GM23248 (cell line): ENCODE data around the gene WWC1. TPM values are rescaled to one million over a fixed set of nuclear protein-coding genes. Genes with fewer than 3 reads are reported as not detected.
"Not testable (repeated sequence)": the region's sequence is repeated elsewhere in the genome, so short reads cannot be mapped to it uniquely, and the experiment has no call there.

ENCODE experiments used
- DNase-seq: peaks from one replicate; pipeline ENCODE4 v3.0.0-alpha.2; 2015
- H2AFZ ChIP-seq: fragments of 200-600 bp; sonication (generic); 2 replicates; pipeline ENCODE4 v1.6.1; 2016; ENCODE audit warnings: antibody characterized with exemption
- H3F3A ChIP-seq: fragments of 200-600 bp; sonication (generic); 2 replicates; pipeline ENCODE4 v1.6.1; 2016; ENCODE audit warnings: mild to moderate bottlenecking, antibody characterized with exemption, mixed run types; ENCODE audit not compliant: insufficient read depth
- H3K27ac ChIP-seq: fragments of 200-600 bp; sonication (generic); 2 replicates; pipeline ENCODE4 v1.5.1; 2016; ENCODE audit warnings: mild to moderate bottlenecking
- H3K27me3 ChIP-seq: fragments of 200-600 bp; sonication (generic); replicated peaks from 2 replicates; pipeline ENCODE4 v1.6.1; 2016; ENCODE audit warnings: mild to moderate bottlenecking; ENCODE audit not compliant: insufficient read depth
- H3K36me3 ChIP-seq: fragments of 200-600 bp; sonication (generic); 2 replicates; pipeline ENCODE4 v1.6.1; 2016; ENCODE audit warnings: low read depth, mild to moderate bottlenecking
- H3K4me1 ChIP-seq: fragments of 200-600 bp; sonication (generic); 2 replicates; pipeline ENCODE4 v1.6.1; 2016; ENCODE audit warnings: mild to moderate bottlenecking; ENCODE audit not compliant: insufficient read depth
- H3K4me2 ChIP-seq: fragments of 200-600 bp; sonication (generic); one replicate; pipeline ENCODE4 v1.6.1; 2016; ENCODE audit warnings: mild to moderate bottlenecking; ENCODE audit not compliant: unreplicated experiment
- H3K4me3 ChIP-seq: fragments of 200-600 bp; sonication (generic); 2 replicates; pipeline ENCODE4 v1.5.1; 2016; ENCODE audit warnings: mild to moderate bottlenecking
- H3K79me2 ChIP-seq: fragments of 200-600 bp; sonication (generic); 2 replicates; pipeline ENCODE4 v1.6.1; 2016; ENCODE audit warnings: mild to moderate bottlenecking; ENCODE audit not compliant: insufficient read depth
- H3K9ac ChIP-seq: fragments of 200-600 bp; sonication (generic); 2 replicates; pipeline ENCODE4 v1.6.1; 2016; ENCODE audit warnings: mild to moderate bottlenecking
- H3K9me2 ChIP-seq: fragments of 200-600 bp; sonication (generic); 2 replicates; pipeline ENCODE4 v1.6.1; 2016; ENCODE audit warnings: mixed run types, mild to moderate bottlenecking, moderate library complexity; ENCODE audit not compliant: insufficient read depth
- H3K9me3 ChIP-seq: fragments of 200-600 bp; sonication (generic); one replicate; pipeline ENCODE4 v1.6.1; 2017; ENCODE audit warnings: low read depth
- H4K20me1 ChIP-seq: fragments of 200-600 bp; sonication (generic); 2 replicates; pipeline ENCODE4 v1.6.0; 2016; ENCODE audit not compliant: insufficient read depth
- EZH2 ChIP-seq: fragments of 200-600 bp; sonication (generic); IDR thresholded peaks from 2 replicates; pipeline ENCODE4 v1.6.1; 2018; ENCODE audit warnings: antibody characterized with exemption, mild to moderate bottlenecking; ENCODE audit not compliant: insufficient read depth, poor library complexity, severe bottlenecking
- EZH2phosphoT487 ChIP-seq: fragments of 200-600 bp; sonication (generic); IDR thresholded peaks from 2 replicates; pipeline ENCODE4 v1.6.1; 2018; ENCODE audit warnings: antibody characterized with exemption, moderate library complexity, mild to moderate bottlenecking, low read depth; ENCODE audit not compliant: insufficient read depth
- WGBS, 2 experiments: methylation state at CpG; one replicate each; pipeline ENCODE4 v1.1.6; 2015 to 2017; ENCODE audit warnings: low lambda C conversion rate in 2 of 2, low coverage in 1 of 2; ENCODE audit errors: missing lambda C conversion rate in 2 of 2; 5-methylcytosine and 5-hydroxymethylcytosine counted together
- in situ Hi-C: fragments of 300-500 bp; cut with MboI; formaldehyde crosslinking; loops from 2 replicates; pipeline ENCODE4 v1.15.0; 2020
- polyA plus RNA-seq: library from polyadenylated mRNA; unstranded; fragments of >200 nt; fragmentation: Nextera tagmentation; extraction: Ambion mirVana; gene quantifications from 2 replicates; pipeline ENCODE4 v1.2.1, GENCODE V29; 2016
- total RNA-seq: library from RNA; depleted of rRNA; stranded (reverse); fragments of >200 nt; shearing (Covaris generic); gene quantifications from 2 replicates; pipeline ENCODE4 v1.2.3, GENCODE V29; 2014

WWC1 gene
- total and polyA plus RNA-seq, 2 experiments from 2014 or later, result 1.8 to 7.1 TPM

- Histone ChIP-seq H3K27ac (no peak overlapping the region), H2AFZ (no peak overlapping the region), H3K9ac (no peak overlapping the region), H3K4me3 (no peak overlapping the region), H3K4me2 (no peak overlapping the region), H4K20me1 (no peaks in the 10 kb centered on the region), H3K9me2 (no peaks in the 10 kb centered on the region), H3F3A (no peaks in the 10 kb centered on the region), H3K27me3 (no peaks in the 10 kb centered on the region), H3K9me3 (no peaks in the 10 kb centered on the region), H3K79me2 (no peaks in the 10 kb centered on the region), H3K4me1 (peaks cover 10% of the 10 kb centered on the region; the same call in 1 of the 2 replicates), H3K36me3 (no peaks in the 10 kb centered on the region)
- WGBS, 2 experiments, result 72% methylated on average over 8 of the region's 8 CpGs
- in situ Hi-C loops, result no loop called here
- no peak for TF ChIP-seq EZH2phosphoT487
- no peak for TF ChIP-seq EZH2
- DNase-seq, result peak; percentile 73
Measured at GRCh38 chr5:168434746-168435321, 143.4 kb downstream of the WWC1 start.

- DNase-seq, H3K27me3 ChIP-seq, in situ Hi-C loops, H3K4me3 ChIP-seq, H3K36me3 ChIP-seq, H3K9ac ChIP-seq, H3K4me2 ChIP-seq, H3K9me2 ChIP-seq, H3K27ac ChIP-seq, H4K20me1 ChIP-seq, H3K79me2 ChIP-seq, H3K4me1 ChIP-seq, H3F3A ChIP-seq, H2AFZ ChIP-seq, H3K9me3 ChIP-seq: not testable (repeated sequence)
- 97 to 100% methylated on average over 4 of the region's 4 CpGs for WGBS, 2 experiments
Measured at GRCh38 chr5:168435340-168435739, 143.9 kb downstream of the WWC1 start.

GRCh38 chr5:168438349-168438748 lies 146.9 kb downstream of the WWC1 start:
- Histone ChIP-seq H3K27ac (no peak overlapping the region), H4K20me1 (no peaks in the 10 kb centered on the region), H3K4me3 (no peak overlapping the region), H3K9me3 (no peaks in the 10 kb centered on the region), H3K27me3 (no peaks in the 10 kb centered on the region), H3K4me1 (peaks cover 10% of the 10 kb centered on the region; the same call in 1 of the 2 replicates), H3K36me3 (no peaks in the 10 kb centered on the region), H3K79me2 (no peaks in the 10 kb centered on the region), H2AFZ (no peak overlapping the region), H3K4me2 (no peak overlapping the region), H3K9ac (no peak overlapping the region), H3F3A (no peaks in the 10 kb centered on the region), H3K9me2 (no peaks in the 10 kb centered on the region)
- DNase-seq, result no peak
- TF ChIP-seq EZH2, result no peak
- no peak for TF ChIP-seq EZH2phosphoT487
- WGBS, 2 experiments, result 71 to 77% methylated on average over 5 of the region's 5 CpGs
- in situ Hi-C loops, result no loop called here

GRCh38 chr5:168443533-168443932 lies 152.1 kb downstream of the WWC1 start:
- Histone ChIP-seq H3K27ac (no peak overlapping the region), H3K9ac (no peak overlapping the region), H3K4me1 (no peaks in the 10 kb centered on the region), H3K27me3 (no peaks in the 10 kb centered on the region), H2AFZ (no peak overlapping the region), H3F3A (no peaks in the 10 kb centered on the region), H4K20me1 (no peaks in the 10 kb centered on the region), H3K9me3 (no peaks in the 10 kb centered on the region), H3K4me3 (no peak overlapping the region), H3K79me2 (no peaks in the 10 kb centered on the region), H3K36me3 (no peaks in the 10 kb centered on the region), H3K9me2 (no peaks in the 10 kb centered on the region), H3K4me2 (no peak overlapping the region)
- TF ChIP-seq EZH2phosphoT487 (no peak), EZH2 (no peak)
- in situ Hi-C loops, result no loop called here
- DNase-seq, result no peak
